ENCODE data around the gene FILIP1L.

- TF ChIP-seq, protein P1, sequence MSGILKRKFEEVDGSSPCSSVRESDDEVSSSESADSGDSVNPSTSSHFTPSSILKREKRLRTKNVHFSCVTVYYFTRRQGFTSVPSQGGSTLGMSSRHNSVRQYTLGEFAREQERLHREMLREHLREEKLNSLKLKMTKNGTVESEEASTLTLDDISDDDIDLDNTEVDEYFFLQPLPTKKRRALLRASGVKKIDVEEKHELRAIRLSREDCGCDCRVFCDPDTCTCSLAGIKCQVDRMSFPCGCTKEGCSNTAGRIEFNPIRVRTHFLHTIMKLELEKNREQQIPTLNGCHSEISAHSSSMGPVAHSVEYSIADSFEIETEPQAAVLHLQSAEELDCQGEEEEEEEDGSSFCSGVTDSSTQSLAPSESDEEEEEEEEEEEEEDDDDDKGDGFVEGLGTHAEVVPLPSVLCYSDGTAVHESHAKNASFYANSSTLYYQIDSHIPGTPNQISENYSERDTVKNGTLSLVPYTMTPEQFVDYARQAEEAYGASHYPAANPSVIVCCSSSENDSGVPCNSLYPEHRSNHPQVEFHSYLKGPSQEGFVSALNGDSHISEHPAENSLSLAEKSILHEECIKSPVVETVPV (CRISPR knock-in tag; IDR thresholded peaks at IDR 0.05): no peak
- TF ChIP-seq ARNTL (CRISPR knock-in tag; IDR thresholded peaks at IDR 0.05; ENCODE audit: borderline replicate concordance, low read depth) (no peak), ZFP3 (CRISPR knock-in tag; IDR thresholded peaks at IDR 0.05) (no peak)
Measured at GRCh38 chr3:99864289-99864688, 250.0 kb downstream of the FILIP1L start.
